ENCODE data around the gene MRC1.

GRCh38 chr10:17847585-17848296, 38.6 kb downstream of the MRC1 start:
- TF ChIP-seq CTCF (IDR thresholded peaks at IDR 0.05; ENCODE audit: low read length) = peak; percentile 49
- TF ChIP-seq EZH2 (IDR thresholded peaks at IDR 0.05; ENCODE audit: borderline replicate concordance, low read length) = no peak

Measured in OCI-LY1 (cell line).